IMR-90 (cell line): ENCODE data around the gene RPL12. TPM values are rescaled to one million over a fixed set of nuclear protein-coding genes. Genes with fewer than 3 reads are reported as not detected.

Experiments used
- ATAC-seq: fragments of 200-7000 bp; cut with Tn5 transposase; 2 replicates; pipeline ENCODE4 v1.9.1; 2020; ENCODE audit warnings: low read depth, mild to moderate bottlenecking, moderate library complexity
- BruUV-seq: library from RNA; stranded (reverse); fragments of 400-500 nt; replicated peaks from 2 replicates; lab custom pipeline; 2021; lab: Mats Ljungman, UMichigan
- CTCF ChIA-PET: fragments of 300-600 bp; formaldehyde crosslinking; extraction: SDS; loops from one replicate; lab custom pipeline; 2021; ENCODE audit warnings: antibody characterized with exemption; lab: Yijun Ruan, JAX
- POLR2A ChIA-PET: fragments of 300-600 bp; sonication (Branson Sonifier 250); formaldehyde crosslinking; loops from one replicate; lab custom pipeline; 2022; ENCODE audit warnings: antibody characterized with exemption; ENCODE audit not compliant: unreplicated experiment; lab: Charles Lee
- DNase-seq: peaks from one replicate; pipeline ENCODE4 v3.0.0; 2013
- H2AFZ ChIP-seq: replicated peaks from 2 replicates; pipeline ENCODE3; 2013; ENCODE audit warnings: low read length, mild to moderate bottlenecking; ENCODE audit not compliant: poor library complexity
- H2AK5ac ChIP-seq: 2 replicates; pipeline ENCODE4 v1.6.1; 2013; ENCODE audit warnings: low read depth, low read length, inconsistent platforms
- H2AK9ac ChIP-seq: replicated peaks from 2 replicates; pipeline ENCODE3; 2013; ENCODE audit warnings: mild to moderate bottlenecking, low read depth, low read length, moderate library complexity; ENCODE audit not compliant: poor library complexity
- H2BK120ac ChIP-seq: 2 replicates; pipeline ENCODE4 v1.6.1; 2013; ENCODE audit warnings: low read depth, low read length, inconsistent platforms
- H2BK15ac ChIP-seq: 3 replicates; pipeline ENCODE4 v1.6.1; 2013; ENCODE audit warnings: low read depth, low read length, inconsistent platforms
- H2BK20ac ChIP-seq: 2 replicates; pipeline ENCODE4 v1.6.1; 2013; ENCODE audit warnings: low read depth, mild to moderate bottlenecking, inconsistent platforms, low read length, moderate library complexity
- H2BK5ac ChIP-seq: 2 replicates; pipeline ENCODE4 v1.6.1; 2013; ENCODE audit warnings: mild to moderate bottlenecking, low read depth, low read length, inconsistent platforms; ENCODE audit not compliant: poor library complexity, severe bottlenecking
- H3K14ac ChIP-seq: replicated peaks from 2 replicates; pipeline ENCODE4 v1.6.1; 2013; ENCODE audit warnings: low read depth, low read length, inconsistent platforms
- H3K18ac ChIP-seq: 2 replicates; pipeline ENCODE4 v1.6.1; 2013; ENCODE audit warnings: low read depth, low read length, control low read depth
- H3K23ac ChIP-seq: 2 replicates; pipeline ENCODE4 v1.6.1; 2013; ENCODE audit warnings: low read depth, low read length, inconsistent platforms
- H3K27ac ChIP-seq: 2 replicates; pipeline ENCODE4 v1.5.1; 2013; ENCODE audit warnings: mild to moderate bottlenecking, control low read depth, low read length; ENCODE audit not compliant: insufficient read depth
- H3K27me3 ChIP-seq: 2 replicates; pipeline ENCODE4 v1.6.1; 2013; ENCODE audit warnings: low read length; ENCODE audit not compliant: control insufficient read depth, insufficient read depth
- H3K36me3 ChIP-seq: 2 replicates; pipeline ENCODE4 v1.6.1; 2013; ENCODE audit warnings: low read length, mixed read lengths; ENCODE audit not compliant: control insufficient read depth, insufficient read depth
- H3K4ac ChIP-seq: 2 replicates; pipeline ENCODE4 v1.6.1; 2013; ENCODE audit warnings: low read depth, low read length, inconsistent platforms
- H3K4me1 ChIP-seq: 2 replicates; pipeline ENCODE4 v1.6.1; 2013; ENCODE audit warnings: low read length, mixed read lengths; ENCODE audit not compliant: control insufficient read depth, insufficient read depth
- H3K4me2 ChIP-seq: 2 replicates; pipeline ENCODE4 v1.6.1; 2013; ENCODE audit warnings: low read depth, mild to moderate bottlenecking, control low read depth, low read length, moderate library complexity
- H3K4me3 ChIP-seq: 2 replicates; pipeline ENCODE4 v1.5.1; 2013; ENCODE audit warnings: low read depth, mild to moderate bottlenecking, control low read depth, low read length, moderate library complexity; ENCODE audit not compliant: insufficient read depth
- H3K56ac ChIP-seq: 2 replicates; pipeline ENCODE4 v1.6.1; 2013; ENCODE audit warnings: low read length, inconsistent platforms; ENCODE audit not compliant: insufficient read depth; ENCODE audit errors: extremely low read depth
- H3K79me1 ChIP-seq, 2 experiments: 2 replicates each; pipeline ENCODE4 v1.6.1; 2013; ENCODE audit warnings: low read length in 2 of 2, inconsistent platforms in 1 of 2, low read depth in 1 of 2
- H3K9ac ChIP-seq: 2 replicates; pipeline ENCODE4 v1.6.1; 2013; ENCODE audit warnings: low read depth, low read length, control low read depth
- H3K9me1 ChIP-seq: 2 replicates; pipeline ENCODE4 v1.6.1; 2013; ENCODE audit warnings: low read length, inconsistent platforms; ENCODE audit not compliant: insufficient read depth
- H3K9me3 ChIP-seq: 2 replicates; pipeline ENCODE4 v1.6.1; 2013; ENCODE audit warnings: low read length; ENCODE audit not compliant: control insufficient read depth, insufficient read depth
- H4K20me1 ChIP-seq: 2 replicates; pipeline ENCODE4 v1.6.1; 2013; ENCODE audit warnings: low read length, inconsistent platforms; ENCODE audit not compliant: insufficient read depth
- H4K5ac ChIP-seq: 2 replicates; pipeline ENCODE4 v1.6.1; 2013; ENCODE audit warnings: mild to moderate bottlenecking, low read depth, low read length, control low read depth
- H4K8ac ChIP-seq, 2 experiments: 2 replicates each; pipeline ENCODE4 v1.6.1; 2013; ENCODE audit warnings: low read depth in 2 of 2, low read length in 2 of 2, control low read depth in 1 of 2, inconsistent platforms in 1 of 2
- H4K91ac ChIP-seq: 2 replicates; pipeline ENCODE4 v1.6.1; 2013; ENCODE audit warnings: low read depth, low read length, inconsistent platforms; ENCODE audit not compliant: insufficient read depth
- BHLHE40 ChIP-seq: fragments of 150-350 bp; IDR thresholded peaks from 2 replicates; pipeline ENCODE4 v1.6.1; 2016; ENCODE audit warnings: mild to moderate bottlenecking, low read depth, low read length
- CEBPB ChIP-seq: IDR thresholded peaks from 2 replicates; pipeline ENCODE4 v1.6.1; 2012; ENCODE audit warnings: low read depth, low read length, improper control_type of control experiment
- CHD1 ChIP-seq: IDR thresholded peaks from 2 replicates; pipeline ENCODE4 v1.6.1; 2012; ENCODE audit warnings: low read depth, low read length, improper control_type of control experiment
- CTCF ChIP-seq: conservative IDR thresholded peaks from 2 replicates; pipeline ENCODE4 v1.5.1; 2012; ENCODE audit warnings: mild to moderate bottlenecking, low read depth, low read length, improper control_type of control experiment
- FOS ChIP-seq: fragments of 150-350 bp; IDR thresholded peaks from 2 replicates; pipeline ENCODE4 v1.6.1; 2016; ENCODE audit warnings: low read depth, low read length
- MAFK ChIP-seq: IDR thresholded peaks from 2 replicates; pipeline ENCODE4 v1.6.1; 2012; ENCODE audit warnings: low read depth, low read length, improper control_type of control experiment
- MAZ ChIP-seq: IDR thresholded peaks from 2 replicates; pipeline ENCODE4 v1.6.1; 2012; ENCODE audit warnings: low read depth, mild to moderate bottlenecking, low read length, improper control_type of control experiment, moderate library complexity, borderline replicate concordance
- MXI1 ChIP-seq: IDR thresholded peaks from 2 replicates; pipeline ENCODE4 v1.6.1; 2012; ENCODE audit warnings: low read depth, mild to moderate bottlenecking, low read length, moderate library complexity, borderline replicate concordance
- NFE2L2 ChIP-seq: fragments of 150-350 bp; IDR thresholded peaks from 2 replicates; pipeline ENCODE4 v1.6.1; 2016; ENCODE audit warnings: low read depth, mild to moderate bottlenecking, low read length
- POLR2A ChIP-seq: IDR thresholded peaks from 2 replicates; pipeline ENCODE4 v1.6.1; 2012; ENCODE audit warnings: mild to moderate bottlenecking, low read depth, low read length
- RAD21 ChIP-seq: IDR thresholded peaks from 2 replicates; pipeline ENCODE4 v1.6.1; 2012; ENCODE audit warnings: low read length, improper control_type of control experiment
- RCOR1 ChIP-seq: IDR thresholded peaks from 2 replicates; pipeline ENCODE4 v1.6.1; 2012; ENCODE audit warnings: mild to moderate bottlenecking, low read length, improper control_type of control experiment; ENCODE audit not compliant: insufficient replicate concordance
- RFX5 ChIP-seq: IDR thresholded peaks from 2 replicates; pipeline ENCODE4 v1.8.0; 2012; ENCODE audit warnings: low read depth, mild to moderate bottlenecking, low read length, moderate library complexity
- SMC3 ChIP-seq: fragments of 150-350 bp; IDR thresholded peaks from 2 replicates; pipeline ENCODE4 v1.6.1; 2016; ENCODE audit warnings: low read depth, mild to moderate bottlenecking, antibody characterized with exemption, low read length, moderate library complexity
- WGBS, 2 experiments: methylation state at CpG; one replicate each; pipeline versions ENCODE4 v1.1.5 to v1.1.7; 2013; ENCODE audit warnings: missing lambda C conversion rate in 2 of 2; ENCODE audit not compliant: insufficient read length in 1 of 2; ENCODE audit errors: extremely low coverage in 2 of 2; 5-methylcytosine and 5-hydroxymethylcytosine counted together
- dilution Hi-C: fragments of 300-500 bp; cut with HindIII; formaldehyde crosslinking; loops from one replicate; pipeline ENCODE4 v1.14.3; 2018; ENCODE audit warnings: low sequenced_read_pairs; ENCODE audit not compliant: unreplicated experiment
- in situ Hi-C: fragments of 300-500 bp; cut with MboI; formaldehyde crosslinking; loops from 3 replicates; pipeline ENCODE4 v1.14.3; 2019; ENCODE audit warnings: low sequenced_read_pairs, inconsistent platforms, mixed read lengths
- intact Hi-C: fragments of 100-400 bp; cut with micrococcal nuclease; formaldehyde crosslinking; loops from 2 replicates; pipeline ENCODE4 v1.10.0; 2022
- polyA plus RNA-seq, 3 experiments: library from polyadenylated mRNA; depleted of rRNA; stranded (reverse); fragments of >200 nt; gene quantifications; 2 replicates each; pipeline ENCODE4 v1.2.3, GENCODE V29; 2012; ENCODE audit warnings: low replicate concordance in 1 of 3
- total RNA-seq: library from RNA; depleted of rRNA; stranded (reverse); fragments of >200 nt; gene quantifications from 2 replicates; pipeline ENCODE4 v1.2.3, GENCODE V29; 2012
- TF ChIP-seq, protein P1 (sequence below): fragments of 150-350 bp; IDR thresholded peaks from 2 replicates; pipeline ENCODE4 v1.6.1; 2016; ENCODE audit warnings: low read depth, mild to moderate bottlenecking, low read length, moderate library complexity, borderline replicate concordance
- TF ChIP-seq, protein P2 (sequence below): fragments of 150-350 bp; IDR thresholded peaks from 2 replicates; pipeline ENCODE4 v1.6.1; 2017; ENCODE audit warnings: mild to moderate bottlenecking, antibody characterized with exemption, low read length, low read depth

The RPL12 gene
- total and polyA plus RNA-seq, 2 of the 4 experiments (the other 2 are of a cell fraction), result 1,864 to 2,379 TPM

- Histone ChIP-seq H2BK15ac (no peak overlapping the region), H3K4ac (no peak overlapping the region), H3K27me3 (no peaks in the 10 kb centered on the region), H4K8ac (no peak overlapping the region), H3K4me2 (no peak overlapping the region), H2AFZ (no peak overlapping the region), H2BK5ac (no peak overlapping the region), H4K20me1 (peaks cover 7% of the 10 kb centered on the region), H3K4me1 (peaks cover 14% of the 10 kb centered on the region), H2BK20ac (no peak overlapping the region), H3K27ac (no peak overlapping the region), H2AK9ac (peak overlapping the region; percentile 31), H3K9ac (no peak overlapping the region), H2BK120ac (no peak overlapping the region), H3K4me3 (no peak overlapping the region), H3K79me1 (peaks cover 2 to 17% of the 10 kb centered on the region in 2 experiments; a peak in 1 of 4 replicates), H3K14ac (no peak overlapping the region), H4K91ac (no peak overlapping the region), H4K5ac (no peak overlapping the region), H3K9me3 (no peaks in the 10 kb centered on the region), H2AK5ac (no peak overlapping the region), H3K9me1 (peaks cover 4% of the 10 kb centered on the region; the same call in 1 of the 2 replicates), H3K56ac (no peak overlapping the region), H3K18ac (no peak overlapping the region), H3K36me3 (peaks cover 46% of the 10 kb centered on the region), H3K23ac (no peak overlapping the region)
- WGBS, 2 experiments, result 87% methylated on average over 5 of the region's 10 CpGs; no CpG with 5 or more reads in 1 of the 2 experiments
- no TSS peak for BruUV-seq
- dilution Hi-C loops (no loop called here), in situ Hi-C loops (no loop called here), intact Hi-C loops (no loop called here)
- no peak for TF ChIP-seq MXI1
- TF ChIP-seq SMC3, result no peak
- no peak for TF ChIP-seq CHD1
- no peak for TF ChIP-seq MAZ
- no peak for TF ChIP-seq RAD21
- no peak for TF ChIP-seq RFX5
- no peak for TF ChIP-seq MAFK
- no peak for TF ChIP-seq CEBPB
- TF ChIP-seq, protein P1, sequence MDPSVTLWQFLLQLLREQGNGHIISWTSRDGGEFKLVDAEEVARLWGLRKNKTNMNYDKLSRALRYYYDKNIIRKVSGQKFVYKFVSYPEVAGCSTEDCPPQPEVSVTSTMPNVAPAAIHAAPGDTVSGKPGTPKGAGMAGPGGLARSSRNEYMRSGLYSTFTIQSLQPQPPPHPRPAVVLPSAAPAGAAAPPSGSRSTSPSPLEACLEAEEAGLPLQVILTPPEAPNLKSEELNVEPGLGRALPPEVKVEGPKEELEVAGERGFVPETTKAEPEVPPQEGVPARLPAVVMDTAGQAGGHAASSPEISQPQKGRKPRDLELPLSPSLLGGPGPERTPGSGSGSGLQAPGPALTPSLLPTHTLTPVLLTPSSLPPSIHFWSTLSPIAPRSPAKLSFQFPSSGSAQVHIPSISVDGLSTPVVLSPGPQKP, result no peak
- TF ChIP-seq, protein P2, sequence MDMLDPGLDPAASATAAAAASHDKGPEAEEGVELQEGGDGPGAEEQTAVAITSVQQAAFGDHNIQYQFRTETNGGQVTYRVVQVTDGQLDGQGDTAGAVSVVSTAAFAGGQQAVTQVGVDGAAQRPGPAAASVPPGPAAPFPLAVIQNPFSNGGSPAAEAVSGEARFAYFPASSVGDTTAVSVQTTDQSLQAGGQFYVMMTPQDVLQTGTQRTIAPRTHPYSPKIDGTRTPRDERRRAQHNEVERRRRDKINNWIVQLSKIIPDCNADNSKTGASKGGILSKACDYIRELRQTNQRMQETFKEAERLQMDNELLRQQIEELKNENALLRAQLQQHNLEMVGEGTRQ, result no peak
- TF ChIP-seq CTCF, result no peak
- TF ChIP-seq FOS, result no peak
- no peak for TF ChIP-seq RCOR1
- TF ChIP-seq POLR2A, result no peak
- no peak for TF ChIP-seq NFE2L2
- no peak for TF ChIP-seq BHLHE40
- ChIA-PET POLR2A (no interaction called here), CTCF (interaction anchor here (0.6 to 1.7 kb wide), 3 partner anchors 17 to 393 kb away, joined by 3 to 4 read pairs (median 4); partner anchors contain the start of gene TOR2A)
- DNase-seq, result no peak
- ATAC-seq, result no peak; the same call in 1 of the 2 replicates
Measured at GRCh38 chr9:127491516-127491915, 40.3 kb upstream of the RPL12 start.
